Suprapubic skin (tissue), 3 donors: Measurements from ENCODE around the gene OR6C65.

Experiments
- POLR2A ChIP-seq, 2 donors: fragments of 450-650 bp; IDR thresholded peaks; one replicate each; pipeline ENCODE4 v1.6.1; 2017; ENCODE audit warnings: antibody characterized with exemption in 2 of 2, mild to moderate bottlenecking in 2 of 2, moderate library complexity in 2 of 2
- TF ChIP-seq, protein P1 (sequence below), 2 donors: fragments of 200-600 bp in 1 of 2; fragments of 450-650 bp in 1 of 2; sonication (generic) in 1 of 2; IDR thresholded peaks; one replicate each; pipeline ENCODE4 v1.5.1; 2016 to 2019; ENCODE audit warnings: antibody characterized with exemption in 2 of 2, mild to moderate bottlenecking in 1 of 2, moderate library complexity in 1 of 2

GRCh38 chr12:55425954-55426353 lies 25.6 kb downstream of the OR6C65 start, which contains the start of gene OR6C76:
- TF ChIP-seq, protein P1, sequence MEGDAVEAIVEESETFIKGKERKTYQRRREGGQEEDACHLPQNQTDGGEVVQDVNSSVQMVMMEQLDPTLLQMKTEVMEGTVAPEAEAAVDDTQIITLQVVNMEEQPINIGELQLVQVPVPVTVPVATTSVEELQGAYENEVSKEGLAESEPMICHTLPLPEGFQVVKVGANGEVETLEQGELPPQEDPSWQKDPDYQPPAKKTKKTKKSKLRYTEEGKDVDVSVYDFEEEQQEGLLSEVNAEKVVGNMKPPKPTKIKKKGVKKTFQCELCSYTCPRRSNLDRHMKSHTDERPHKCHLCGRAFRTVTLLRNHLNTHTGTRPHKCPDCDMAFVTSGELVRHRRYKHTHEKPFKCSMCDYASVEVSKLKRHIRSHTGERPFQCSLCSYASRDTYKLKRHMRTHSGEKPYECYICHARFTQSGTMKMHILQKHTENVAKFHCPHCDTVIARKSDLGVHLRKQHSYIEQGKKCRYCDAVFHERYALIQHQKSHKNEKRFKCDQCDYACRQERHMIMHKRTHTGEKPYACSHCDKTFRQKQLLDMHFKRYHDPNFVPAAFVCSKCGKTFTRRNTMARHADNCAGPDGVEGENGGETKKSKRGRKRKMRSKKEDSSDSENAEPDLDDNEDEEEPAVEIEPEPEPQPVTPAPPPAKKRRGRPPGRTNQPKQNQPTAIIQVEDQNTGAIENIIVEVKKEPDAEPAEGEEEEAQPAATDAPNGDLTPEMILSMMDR (IDR thresholded peaks at IDR 0.05) = no peak
- no peak for TF ChIP-seq POLR2A (IDR thresholded peaks at IDR 0.05)
